CD4-positive, alpha-beta T cell (primary cell): ENCODE data around the gene F12. TPM values are rescaled to one million over a fixed set of nuclear protein-coding genes. Genes with fewer than 3 reads are reported as not detected.
A peak's percentile ranks its signal among the peaks of the same experiment; 100 is the strongest.

Experiments used
- ATAC-seq: fragments of 200-7000 bp; cut with Tn5 transposase; one replicate; pipeline ENCODE4 v1.10.0; 2022; ENCODE audit warnings: mild to moderate bottlenecking; ENCODE audit not compliant: poor library complexity
- CTCF ChIA-PET: fragments of 350-600 bp; sonication (Branson Sonifier 250); formaldehyde crosslinking; loops from one replicate; lab custom pipeline; 2021; ENCODE audit warnings: antibody characterized with exemption, inconsistent platforms; lab: Charles Lee
- POLR2A ChIA-PET: fragments of 350-600 bp; sonication (Branson Sonifier 250); formaldehyde crosslinking; loops from one replicate; lab custom pipeline; 2021; ENCODE audit warnings: antibody characterized with exemption, inconsistent platforms; lab: Charles Lee
- DNase-seq, 14 experiments: peaks; one replicate each; pipeline ENCODE4 v3.0.0-alpha.2; 2013 to 2020; ENCODE audit warnings: mixed read lengths in 2 of 14
- H3K27ac ChIP-seq, 2 donors: one replicate each; pipeline versions ENCODE4 v1.5.1 to v1.7.0; 2013; ENCODE audit warnings: low read length in 2 of 2, low read depth in 1 of 2, mild to moderate bottlenecking in 1 of 2
- H3K27me3 ChIP-seq, 2 experiments: 1 replicate in 1 of 2; 2 replicates in 1 of 2; pipeline versions ENCODE4 v1.6.1 to v1.7.0; 2013; ENCODE audit warnings: low read length in 2 of 2, control low read depth in 1 of 2, mild to moderate bottlenecking in 1 of 2, moderate library complexity in 1 of 2; ENCODE audit not compliant: insufficient read depth in 2 of 2, control insufficient read depth in 1 of 2
- H3K36me3 ChIP-seq: one replicate; pipeline ENCODE4 v1.6.1; 2013; ENCODE audit warnings: low read length, control low read depth; ENCODE audit not compliant: insufficient read depth
- H3K4me1 ChIP-seq: one replicate; pipeline ENCODE4 v1.6.1; 2013; ENCODE audit warnings: low read length, control low read depth; ENCODE audit not compliant: insufficient read depth
- H3K4me3 ChIP-seq: one replicate; pipeline ENCODE4 v1.5.1; 2013; ENCODE audit warnings: mild to moderate bottlenecking, low read length, moderate library complexity
- H3K9me3 ChIP-seq, 2 experiments: 1 replicate in 1 of 2; 2 replicates in 1 of 2; pipeline versions ENCODE4 v1.6.1 to v1.7.0; 2013; ENCODE audit warnings: low read length in 2 of 2, mild to moderate bottlenecking in 2 of 2, control low read depth in 1 of 2, moderate library complexity in 1 of 2; ENCODE audit not compliant: control insufficient read depth in 1 of 2, insufficient read depth in 1 of 2
- H3K27ac Mint-ChIP-seq: one replicate; pipeline ENCODE4 v1.8.0; 2020; ENCODE audit warnings: mixed read lengths
- H3K27me3 Mint-ChIP-seq: one replicate; pipeline ENCODE4 v1.8.0; 2021; ENCODE audit warnings: mixed read lengths
- H3K36me3 Mint-ChIP-seq: one replicate; pipeline ENCODE4 v1.8.0; 2021; ENCODE audit warnings: low read depth, mixed read lengths
- H3K4me1 Mint-ChIP-seq: one replicate; pipeline ENCODE4 v1.8.0; 2021; ENCODE audit warnings: low read depth, mixed read lengths
- H3K4me3 Mint-ChIP-seq: one replicate; pipeline ENCODE4 v1.8.0; 2020; ENCODE audit warnings: mild to moderate bottlenecking, mixed read lengths
- H3K9me3 Mint-ChIP-seq: one replicate; pipeline ENCODE4 v1.8.0; 2020; ENCODE audit warnings: mixed read lengths
- CTCF ChIP-seq: fragments of 200-600 bp; IDR thresholded peaks from one replicate; pipeline ENCODE4 v1.8.0; 2022; ENCODE audit warnings: antibody characterized with exemption, mild to moderate bottlenecking
- intact Hi-C, 2 experiments: fragments of 100-400 bp; cut with DNase I in 1 of 2; cut with micrococcal nuclease in 1 of 2; formaldehyde crosslinking; loops; one replicate each; pipeline versions ENCODE4 v1.15.1 to v1.9.0; 2023 to 2025; cut with DNase I, micrococcal nuclease
- total RNA-seq, 174 experiments: library from RNA in 2 of 174; stranded (reverse) in 2 of 174; gene quantifications; one replicate each; pipeline ENCODE4 v1.2.3 and lab custom pipeline; 2021 to 2026

Gene F12
- total RNA-seq, 2 experiments from 2014 or later, result 0.20 to 0.60 TPM

- POLR2A ChIA-PET, result interaction anchor here (0.6 to 11.0 kb wide), 23 partner anchors 11 to 218 kb away, joined by 3 to 435 read pairs (median 4); partner anchors contain the start of genes GRK6, LMAN2, PDLIM7 and PRR7
- peak; percentile 76 to 95 (median 84) for DNase-seq
- peak; percentile 74 for TF ChIP-seq CTCF
- Mint-ChIP-seq H3K4me1 (peaks cover 26% of the 10 kb centered on the region), H3K36me3 (no peaks in the 10 kb centered on the region), H3K4me3 (peak overlapping the region; percentile 87), H3K9me3 (no peaks in the 10 kb centered on the region), H3K27me3 (no peaks in the 10 kb centered on the region), H3K27ac (no peak overlapping the region)
- CTCF ChIA-PET, result interaction anchor here (0.7 to 9.7 kb wide), 31 partner anchors 9 to 290 kb away, joined by 3 to 352 read pairs (median 8); partner anchors contain the start of genes GRK6, LMAN2, PDLIM7 and PRELID1
- no peak overlapping the region for H3K27ac ChIP-seq
- intact Hi-C loops, result loop anchor here (1.0 to 2.0 kb wide), 7 partner anchors 14 to 52 kb away; partner anchors contain the start of gene GRK6 (in 1 of the 2)
- H3K4me1 ChIP-seq, result peaks cover 41% of the 10 kb centered on the region
- H3K27me3 ChIP-seq, result peaks cover 0 to 2% of the 10 kb centered on the region in 2 experiments
- no peaks in the 10 kb centered on the region for H3K36me3 ChIP-seq
- peak; percentile 73 for ATAC-seq
- H3K9me3 ChIP-seq, result no peaks in the 10 kb centered on the region
- H3K4me3 ChIP-seq, result peak overlapping the region; percentile 59
These were observed 5.3 kb downstream of the F12 start for GRCh38 chr5:177403792-177404640.

- Mint-ChIP-seq H3K36me3 (no peaks in the 10 kb centered on the region), H3K9me3 (no peaks in the 10 kb centered on the region), H3K27me3 (no peaks in the 10 kb centered on the region), H3K27ac (peak overlapping the region; percentile 72), H3K4me1 (peaks cover 23% of the 10 kb centered on the region), H3K4me3 (peak overlapping the region; percentile 87)
- Histone ChIP-seq H3K4me3 (peak overlapping the region; percentile 59), H3K27me3 (peaks cover 0 to 2% of the 10 kb centered on the region in 2 experiments), H3K9me3 (no peaks in the 10 kb centered on the region), H3K36me3 (no peaks in the 10 kb centered on the region), H3K27ac (no peak overlapping the region), H3K4me1 (peaks cover 41% of the 10 kb centered on the region)
- DNase-seq, result peak in 13 of 14 experiments; percentile 29 to 89 (median 55)
- ChIA-PET CTCF (interaction anchor here (0.6 to 9.7 kb wide), 25 partner anchors 9 to 729 kb away, joined by 3 to 352 read pairs (median 9); partner anchors contain the start of genes GRK6, LMAN2, PRELID1 and PRR7), POLR2A (interaction anchor here (0.6 to 11.0 kb wide), 22 partner anchors 11 to 95 kb away, joined by 3 to 435 read pairs (median 6); partner anchors contain the start of genes GRK6, LMAN2, PDLIM7 and PRR7)
- no peak for TF ChIP-seq CTCF
- intact Hi-C loops, result loop anchor here (1.0 to 2.0 kb wide), 3 partner anchors 13 to 53 kb away; no protein-coding TSS in a partner anchor
- peak; percentile 50 for ATAC-seq
These were observed 6.1 kb downstream of the F12 start for GRCh38 chr5:177403102-177403791.
